GM21723 (cell line): Measurements from ENCODE around the gene SLC25A45.
A peak's percentile ranks its signal among the peaks of the same experiment; 100 is the strongest.
"Not testable (repeated sequence)": the region's sequence is repeated elsewhere in the genome, so short reads cannot be mapped to it uniquely, and the experiment has no call there.

Experiments
- ATAC-seq: cut with Tn5 transposase; IDR thresholded peaks from one replicate; pipeline ENCODE4 v1.9.1; 2021; ENCODE audit warnings: mild to moderate bottlenecking, moderate library complexity; ENCODE audit not compliant: unreplicated experiment

SLC25A45 gene

DNA sequence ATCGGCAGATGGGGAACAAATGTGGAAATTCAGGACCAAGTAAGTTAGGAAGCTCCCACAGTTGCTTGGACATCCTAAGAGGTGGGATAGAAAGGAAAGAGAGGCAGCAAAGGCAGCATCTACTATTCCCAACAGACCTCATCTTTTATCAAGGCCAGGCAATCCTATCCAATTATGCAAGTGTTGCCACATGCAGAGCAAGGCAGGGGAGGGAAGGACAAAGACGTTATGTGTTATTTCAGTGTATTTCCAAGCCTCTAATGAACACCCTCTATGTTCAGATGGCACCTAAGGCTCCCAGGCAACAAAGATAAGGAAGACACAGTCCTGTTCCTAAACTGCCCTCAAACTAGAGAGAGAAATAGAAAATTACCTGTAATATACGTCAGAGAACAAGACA, 18.7 kb downstream of the SLC25A45 start:
- ATAC-seq, result no peak

DNA sequence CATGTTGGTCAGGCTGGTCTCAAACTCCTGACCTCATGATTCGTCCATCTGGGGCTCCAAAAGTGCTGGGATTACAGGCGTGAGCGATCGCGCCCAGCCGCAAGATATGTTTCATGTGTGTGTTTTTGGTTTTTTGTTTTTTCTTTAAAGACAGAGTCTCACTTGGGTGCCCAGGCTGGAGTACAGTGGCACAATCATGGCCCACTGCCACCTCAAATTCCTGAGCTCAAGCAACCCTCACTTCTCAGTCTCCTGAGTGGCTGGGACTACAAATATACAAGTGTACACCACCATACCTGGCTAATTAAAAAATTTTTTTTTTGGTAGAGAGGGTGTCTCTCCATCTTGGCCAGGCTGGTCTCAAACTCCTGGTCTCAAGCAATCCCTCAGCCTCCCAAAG, 19.5 kb downstream of the SLC25A45 start:
- no peak for ATAC-seq

DNA sequence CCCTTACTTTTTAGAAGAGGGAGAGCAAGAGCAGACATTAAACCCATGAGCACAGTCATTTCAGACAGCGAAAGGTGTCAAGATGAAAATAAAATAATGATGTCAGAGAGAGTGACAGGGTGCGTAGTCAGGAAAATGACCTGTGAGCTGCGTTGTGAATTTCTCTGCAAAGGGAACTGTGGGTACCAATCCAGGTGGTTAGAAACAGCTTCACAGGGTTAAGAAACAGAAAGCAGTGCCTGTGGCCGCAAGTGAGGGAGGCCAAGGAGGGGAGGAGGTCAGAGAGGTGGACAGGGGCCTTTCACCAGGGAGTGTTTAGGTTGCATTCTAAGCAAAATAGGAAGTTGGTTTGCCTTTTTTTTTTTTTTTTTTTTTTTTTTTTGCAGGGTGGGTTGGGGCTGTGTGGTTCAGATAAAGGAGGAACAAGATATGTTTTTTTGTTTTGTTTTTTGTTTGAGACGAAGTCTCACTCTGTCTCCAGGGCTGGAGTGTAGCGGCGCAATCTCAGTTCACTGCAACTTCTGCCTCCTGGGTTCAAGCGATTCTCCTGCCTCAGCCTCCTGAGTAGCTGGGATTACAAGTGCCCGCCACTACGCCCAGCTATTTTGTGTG, 20.0 kb downstream of the SLC25A45 start:
- ATAC-seq, result peak; percentile 59

DNA sequence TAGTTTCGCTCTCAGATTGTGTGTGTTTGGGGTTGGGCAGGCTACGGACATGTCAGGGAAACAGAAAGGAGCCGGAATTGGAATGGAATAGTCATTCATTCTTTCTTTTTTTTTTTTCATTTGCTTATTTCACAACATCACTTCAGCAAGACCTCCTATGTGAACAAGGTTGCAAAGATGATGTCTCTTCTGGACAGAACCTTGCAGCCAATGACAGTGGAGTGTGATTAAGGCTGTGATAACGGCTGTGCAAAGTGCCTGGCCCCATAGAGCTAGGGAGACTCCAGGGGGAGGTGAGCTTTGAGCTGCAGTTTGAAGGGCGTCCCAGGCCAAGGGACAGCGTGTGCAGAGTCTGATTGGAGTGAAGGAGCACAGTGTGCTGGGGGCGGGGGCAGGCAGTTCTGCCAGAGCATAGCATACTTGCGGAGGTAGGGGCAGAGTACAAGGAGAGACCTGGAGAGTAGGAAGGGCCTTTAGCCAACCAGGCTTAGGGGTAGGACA, 24.5 kb downstream of the SLC25A45 start:
- ATAC-seq, result no peak

DNA sequence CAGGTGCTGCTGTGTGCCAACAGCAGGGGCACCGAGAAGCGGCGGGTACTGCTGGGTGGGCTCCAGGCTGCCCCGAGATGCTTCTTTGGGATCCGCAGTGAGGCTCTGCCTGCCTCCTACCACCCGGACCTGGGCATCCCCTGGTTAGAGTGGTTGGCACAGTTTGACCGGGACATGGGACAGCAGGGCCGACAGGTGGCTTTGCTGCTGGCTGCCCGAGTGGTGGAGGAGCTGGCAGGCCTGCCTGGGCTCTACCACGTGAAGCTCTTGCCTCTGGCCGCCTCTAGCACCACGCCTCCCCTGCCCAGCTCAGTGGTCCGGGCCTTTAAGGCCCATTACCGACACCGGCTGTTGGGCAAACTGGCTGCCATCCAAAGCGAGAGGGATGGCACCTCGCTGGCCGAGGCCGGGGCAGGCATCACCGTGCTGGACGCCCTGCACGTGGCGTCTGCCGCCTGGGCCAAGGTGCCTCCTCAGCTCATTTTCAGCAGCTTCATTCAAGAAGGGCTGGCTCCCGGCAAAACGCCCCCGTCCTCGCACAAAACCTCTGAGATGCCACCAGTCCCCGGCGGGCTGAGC, 26.0 kb downstream of the SLC25A45 start:
- ATAC-seq, result no peak

DNA sequence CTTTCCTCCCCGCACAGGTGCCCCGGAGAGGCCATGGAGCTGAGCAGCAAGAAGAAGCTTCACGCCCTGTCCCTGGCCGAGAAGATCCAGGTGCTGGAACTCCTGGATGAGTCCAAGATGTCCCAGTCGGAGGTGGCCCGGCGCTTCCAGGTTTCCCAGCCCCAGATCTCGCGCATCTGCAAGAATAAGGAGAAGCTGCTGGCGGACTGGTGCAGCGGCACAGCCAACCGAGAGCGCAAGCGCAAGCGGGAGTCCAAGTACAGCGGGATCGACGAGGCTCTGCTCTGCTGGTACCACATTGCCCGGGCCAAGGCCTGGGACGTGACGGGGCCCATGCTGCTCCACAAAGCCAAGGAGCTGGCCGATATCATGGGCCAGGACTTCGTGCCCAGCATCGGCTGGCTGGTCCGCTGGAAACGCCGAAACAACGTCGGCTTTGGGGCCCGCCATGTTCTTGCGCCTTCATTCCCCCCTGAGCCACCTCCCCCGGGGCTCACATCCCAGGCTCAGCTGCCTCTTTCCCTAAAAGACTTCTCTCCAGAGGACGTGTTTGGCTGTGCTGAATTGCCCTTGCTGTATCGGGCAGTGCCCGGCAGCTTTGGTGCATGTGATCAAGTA, 26.6 kb downstream of the SLC25A45 start:
- ATAC-seq, result no peak

DNA sequence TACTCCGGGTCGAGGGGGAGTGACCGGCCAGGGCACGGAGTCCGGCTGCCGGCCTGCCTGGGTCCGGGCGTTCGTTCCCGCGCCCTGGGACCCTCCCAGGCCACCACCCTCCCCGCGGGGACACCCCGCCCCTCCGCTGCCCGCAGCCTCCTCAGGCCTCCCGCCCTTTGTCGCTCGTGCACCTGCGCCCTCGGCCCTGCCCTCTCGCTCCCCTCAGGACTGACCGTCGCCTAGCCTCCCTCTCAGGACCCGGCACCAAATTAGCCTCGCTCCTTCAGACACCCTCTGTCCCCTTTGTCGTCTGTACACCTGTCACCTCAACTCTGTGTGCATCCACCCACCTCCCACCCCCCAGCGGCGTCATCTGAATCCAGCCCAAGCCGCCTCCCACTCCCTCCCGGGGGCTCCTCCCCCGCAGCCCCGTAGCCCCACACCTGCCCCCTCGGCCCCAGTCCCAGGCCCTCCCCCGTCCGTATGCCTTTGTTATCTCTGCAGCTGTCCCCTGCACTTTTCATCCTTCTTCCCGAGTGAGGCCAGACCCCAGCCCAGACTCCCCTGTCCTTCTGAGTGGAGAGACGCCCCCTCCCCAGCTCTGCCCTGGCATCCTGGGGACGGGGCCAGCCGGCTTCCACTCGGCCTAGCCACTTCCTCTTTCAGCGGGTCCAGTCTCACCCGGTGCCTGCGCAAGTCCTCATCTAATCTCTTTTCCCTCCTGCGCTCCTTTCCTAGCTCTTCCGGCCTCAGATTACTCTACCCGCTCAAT, 27.3 kb downstream of the SLC25A45 start:
- ATAC-seq, result peak; percentile 27

DNA sequence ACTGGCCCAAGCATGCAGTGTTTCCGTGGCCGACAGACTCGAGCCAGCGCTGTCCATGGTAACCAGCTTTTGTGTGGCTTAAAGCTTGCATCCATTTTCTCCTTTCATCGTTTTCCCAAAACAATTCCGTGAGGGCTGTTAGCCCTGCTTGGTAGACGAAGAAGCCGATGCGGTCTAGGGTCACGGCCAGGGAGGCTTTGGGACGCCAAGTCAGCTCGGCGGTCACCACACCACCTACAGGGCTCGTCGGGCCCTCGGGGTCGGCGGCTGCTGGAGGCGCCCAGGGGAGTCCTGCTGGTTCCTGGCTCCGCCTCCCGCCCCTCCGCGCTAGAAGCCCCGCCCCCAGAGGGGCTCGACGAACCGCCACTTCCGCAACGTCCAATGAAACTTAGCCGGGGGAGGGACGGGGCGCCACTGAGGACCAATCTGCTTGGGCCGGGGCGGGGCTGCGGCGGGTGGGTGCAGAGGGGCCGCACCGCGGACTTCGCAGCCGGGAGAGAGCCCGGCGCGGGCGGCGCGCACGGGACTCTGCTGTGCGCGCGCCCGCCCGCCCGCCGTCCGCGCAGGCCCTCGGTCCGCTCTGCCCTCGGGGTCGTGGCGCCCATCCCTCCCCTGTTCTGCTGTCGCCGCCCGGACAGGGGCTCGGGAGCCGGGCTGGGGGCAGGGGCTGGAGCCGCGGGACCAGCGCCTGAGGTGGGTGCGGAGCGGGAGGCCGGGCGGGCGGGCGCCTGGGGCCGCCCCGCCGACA, 28.0 kb downstream of the SLC25A45 start, which contains the start of gene TIGD3:
TSS of gene TIGD3 (plus strand) at position 487 of the 748 bp plus-strand sequence. CDS start 1,058 bp downstream, outside the sequence.
- ATAC-seq, result peak; percentile 82

DNA sequence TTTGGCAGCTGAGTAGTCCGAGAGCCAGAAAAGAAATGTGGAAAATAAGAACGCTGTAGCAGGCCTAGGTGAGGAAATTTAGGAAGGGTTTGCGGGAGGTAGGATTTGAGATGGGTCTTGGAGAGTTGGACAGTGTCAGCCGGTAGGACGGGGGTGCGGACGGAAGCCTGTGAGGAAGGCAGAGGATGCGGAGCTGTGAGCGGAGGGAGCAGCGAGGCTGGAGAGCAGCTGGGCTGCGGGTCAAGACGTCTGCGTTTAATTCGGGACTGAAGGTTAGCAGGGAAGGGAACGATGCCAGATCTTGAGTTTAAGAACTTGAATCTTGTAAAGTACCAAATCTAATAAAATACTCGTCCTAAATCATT, 28.6 kb downstream of the SLC25A45 start:
- ATAC-seq, result no peak

DNA sequence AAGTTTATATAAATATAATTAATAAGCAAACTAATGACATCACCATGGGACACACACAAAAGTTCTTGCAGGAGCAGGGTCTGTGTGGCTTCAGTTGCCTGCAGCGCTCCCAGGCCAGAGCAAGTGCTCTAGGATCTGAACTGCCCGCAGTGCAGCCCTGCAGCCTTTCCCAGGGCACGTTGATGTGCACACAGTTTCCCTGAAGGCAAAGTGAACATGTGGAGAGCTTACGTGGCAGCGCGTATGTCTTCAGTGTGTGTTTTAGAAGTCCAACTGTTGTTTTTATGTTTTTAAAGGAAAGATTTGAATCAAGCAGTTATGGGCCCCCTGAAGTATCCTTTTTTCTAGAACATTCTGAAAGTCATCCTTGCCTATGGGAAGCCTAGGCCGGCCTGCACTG, 29.1 kb downstream of the SLC25A45 start:
- ATAC-seq, result no peak

DNA sequence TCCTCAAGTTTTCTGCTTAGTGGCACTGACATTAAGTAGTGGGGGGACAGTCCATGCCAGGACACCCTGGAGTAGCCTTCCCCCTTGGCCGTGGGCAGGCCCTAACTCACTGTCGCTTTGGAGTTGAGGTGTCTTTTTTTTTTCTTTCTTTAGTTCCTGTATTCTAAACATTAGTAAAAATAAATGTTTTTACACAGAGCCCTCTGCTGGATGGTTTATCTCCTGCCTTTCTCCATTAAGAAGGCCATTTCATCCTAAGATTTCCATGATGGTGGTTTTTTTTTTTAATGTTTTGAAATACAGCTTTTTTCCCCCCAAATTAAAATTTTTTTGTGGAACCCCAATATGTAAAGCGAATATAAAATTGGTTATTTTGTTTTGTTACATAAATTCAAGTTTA, 29.7 kb downstream of the SLC25A45 start:
- no peak for ATAC-seq

DNA sequence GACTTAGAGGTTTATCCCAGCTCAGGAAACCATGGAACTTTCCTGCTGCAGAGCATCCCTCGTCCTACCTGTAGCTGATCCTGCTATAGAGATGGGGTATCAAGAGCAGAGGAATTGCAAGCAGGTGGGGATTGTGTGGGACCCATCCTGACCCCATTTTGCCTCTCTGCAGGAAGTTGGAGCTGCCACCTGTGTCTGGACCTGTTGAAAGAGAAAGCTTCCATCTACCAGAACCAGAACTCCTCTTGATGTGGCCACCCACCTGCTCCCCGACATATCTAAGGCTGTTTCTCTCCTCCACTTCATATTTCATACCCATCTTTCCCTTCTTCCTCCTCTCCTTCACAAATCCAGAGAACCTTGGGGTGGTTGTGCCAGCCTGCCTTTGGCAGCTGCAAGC, 30.9 kb downstream of the SLC25A45 start:
- no peak for ATAC-seq

DNA sequence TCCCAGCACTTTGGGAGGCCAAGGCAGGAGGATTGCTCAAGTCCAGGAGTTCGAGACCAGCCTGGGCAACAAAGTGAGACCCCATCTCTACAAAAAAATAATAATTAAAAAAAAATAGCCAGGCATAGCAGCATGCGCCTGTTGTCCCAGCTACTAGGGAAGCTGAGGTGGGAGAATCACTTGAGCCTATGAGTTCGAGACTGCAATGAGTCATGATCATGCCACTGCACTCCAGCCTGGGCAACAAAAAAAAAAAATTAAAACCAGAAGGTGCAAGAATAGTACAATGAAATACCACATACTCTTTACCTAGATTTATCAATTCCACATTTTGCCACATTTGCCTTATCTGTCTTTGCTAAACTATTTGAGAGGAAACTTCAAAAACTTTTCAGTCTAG, 40.6 kb downstream of the SLC25A45 start:
- ATAC-seq, result no peak

DNA sequence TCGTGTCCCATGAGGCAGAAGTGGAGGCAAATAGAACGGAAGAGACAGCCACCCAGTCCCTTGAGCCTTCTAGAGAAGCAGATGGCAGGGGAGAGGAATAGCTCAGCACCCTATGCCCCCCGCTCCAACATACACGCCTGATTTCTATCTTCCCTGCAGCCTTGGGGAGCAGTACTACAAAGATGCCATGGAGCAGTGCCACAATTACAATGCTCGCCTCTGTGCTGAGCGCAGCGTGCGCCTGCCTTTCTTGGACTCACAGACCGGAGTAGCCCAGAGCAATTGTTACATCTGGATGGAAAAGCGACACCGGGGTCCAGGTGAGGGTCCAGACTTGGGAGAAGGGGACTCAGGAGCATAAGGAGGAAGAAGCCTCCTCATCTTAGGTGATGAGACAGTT, 42.2 kb downstream of the SLC25A45 start:
- no peak for ATAC-seq

DNA sequence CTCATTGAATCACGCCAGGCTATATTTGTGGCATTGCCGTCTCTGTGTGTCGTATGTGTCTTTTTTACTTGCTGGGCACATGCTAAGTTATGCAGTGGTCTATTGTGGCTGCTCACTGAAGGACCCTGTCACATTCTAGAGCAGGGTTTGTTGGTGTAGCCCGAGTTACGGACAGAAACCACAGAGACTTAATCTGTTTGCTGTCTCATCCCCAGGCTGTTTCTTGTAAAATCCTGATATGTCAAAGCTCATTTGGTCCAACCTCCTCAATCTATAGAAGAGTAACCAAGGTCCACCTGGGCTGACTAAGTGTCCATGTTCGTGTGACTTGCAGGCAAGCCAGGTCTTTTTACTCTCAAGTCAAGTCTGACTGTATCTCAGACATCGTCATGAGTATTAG, 43.8 kb downstream of the SLC25A45 start:
- no peak for ATAC-seq

DNA sequence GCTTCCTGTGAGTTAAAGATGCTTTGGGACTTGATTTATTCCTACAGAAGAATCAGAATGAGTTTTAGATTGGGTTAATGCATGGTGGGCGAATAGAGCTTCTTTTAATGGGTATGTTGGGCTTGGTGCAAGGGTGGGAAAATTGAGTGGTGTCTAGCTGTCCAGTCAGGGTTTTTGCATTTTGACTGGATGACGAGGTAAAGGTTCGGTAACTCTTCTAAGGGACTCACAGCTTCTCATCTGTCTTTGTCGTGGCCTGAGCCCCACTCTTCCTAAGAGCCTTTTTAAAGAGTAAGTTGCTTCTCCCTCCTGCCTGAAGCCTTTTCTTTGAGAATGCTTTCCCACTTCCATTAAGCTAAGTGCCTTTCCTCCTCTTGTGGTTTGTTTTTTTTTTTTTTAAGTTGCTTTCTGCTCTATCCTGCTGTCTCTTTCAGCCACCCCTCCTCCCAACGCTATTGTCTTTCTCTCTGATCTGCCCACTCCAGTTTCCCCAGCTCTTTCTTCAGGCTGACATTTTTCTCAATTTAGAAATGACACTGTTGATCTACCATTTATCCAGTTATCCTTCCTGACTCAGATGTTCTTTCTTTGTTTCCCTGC, 47.6 kb downstream of the SLC25A45 start:
- no peak for ATAC-seq

DNA sequence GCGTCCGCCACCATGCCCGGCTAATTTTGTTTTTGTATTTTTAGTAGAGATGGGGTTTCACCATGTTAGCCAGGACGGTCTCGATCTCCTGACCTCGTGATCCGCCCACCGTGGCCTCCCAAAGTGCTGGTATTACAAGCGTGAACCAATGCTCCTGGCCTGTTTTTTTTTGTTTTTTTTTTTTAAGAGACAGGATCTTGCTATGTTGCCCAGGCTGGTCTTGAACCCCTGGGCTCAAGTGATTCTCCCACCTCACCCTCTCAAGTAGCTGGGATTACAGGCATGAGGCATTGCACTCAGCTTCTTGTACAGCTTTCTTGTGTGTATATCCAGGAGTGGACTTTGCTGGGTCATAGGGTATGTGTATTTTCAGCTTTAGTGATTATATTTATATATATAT, 49.9 kb downstream of the SLC25A45 start:
- not testable (repeated sequence) for ATAC-seq

DNA sequence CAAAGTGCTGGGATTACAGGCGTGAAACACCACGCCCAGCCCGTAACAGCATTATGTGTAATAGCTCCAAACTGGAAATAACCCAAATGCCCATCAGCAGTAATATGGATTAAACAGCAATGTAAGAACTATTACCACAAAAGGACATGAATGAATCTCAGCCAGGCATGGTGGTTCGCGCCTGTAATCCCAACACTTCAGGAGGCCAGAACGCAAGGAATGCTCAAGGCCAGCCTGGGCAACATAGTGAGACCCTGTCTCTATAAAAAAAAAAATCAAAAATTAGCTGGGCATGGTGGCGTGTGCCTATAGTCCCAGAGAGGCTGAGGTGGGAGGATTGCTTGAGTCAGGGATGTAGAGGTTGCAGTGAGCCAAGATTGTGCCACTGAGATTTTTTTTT, 51.9 kb downstream of the SLC25A45 start:
- ATAC-seq, result no peak

DNA sequence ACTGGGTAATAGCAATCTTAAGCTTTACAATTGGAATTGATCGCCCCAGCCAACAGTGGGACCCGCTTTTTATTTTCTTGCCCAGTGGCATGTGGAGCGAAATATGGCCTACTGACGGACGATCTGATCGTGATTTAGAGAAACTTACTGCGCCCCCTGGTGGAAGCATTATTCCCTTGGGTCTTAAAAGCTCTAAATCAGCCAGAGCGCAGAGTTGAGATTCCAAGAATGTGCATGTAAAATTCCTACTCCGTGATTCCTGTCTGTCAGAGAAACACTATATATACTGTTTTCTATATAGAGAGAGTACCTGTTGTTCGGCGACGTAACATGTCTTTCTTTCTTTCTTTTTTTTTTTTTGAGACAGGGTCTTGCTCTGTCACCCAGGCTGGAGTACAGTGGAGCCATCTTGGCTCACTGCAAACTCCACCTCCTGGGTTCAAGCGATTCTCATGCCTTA, 52.5 kb downstream of the SLC25A45 start:
- ATAC-seq, result no peak

DNA sequence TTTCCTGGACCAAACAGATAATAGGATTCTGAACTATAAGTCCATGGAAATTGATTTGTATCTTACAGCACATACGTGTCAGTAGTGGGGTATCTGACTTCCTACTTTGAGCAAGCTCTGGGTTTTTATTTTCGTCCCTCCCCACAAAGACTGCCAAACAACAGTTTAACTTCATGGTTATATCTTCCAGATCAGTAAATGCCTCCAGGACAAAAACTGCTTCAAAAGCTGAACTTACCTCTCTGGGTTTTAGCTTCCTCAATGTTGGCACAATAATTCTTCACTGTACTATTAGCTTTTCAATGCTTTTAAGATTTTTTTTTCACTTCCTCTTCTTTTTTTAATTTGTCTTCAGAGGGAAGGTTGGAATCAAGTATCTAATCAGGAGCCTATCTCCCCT, 53.0 kb downstream of the SLC25A45 start:
- ATAC-seq, result no peak
